GM12874 (cell line): Measurements from ENCODE around the gene CHTOP.

Experiments
- TF ChIP-seq, protein P1 (sequence below): IDR thresholded peaks from 2 replicates; pipeline ENCODE4 v1.5.1; 2011; ENCODE audit warnings: low read depth, mild to moderate bottlenecking, control low read depth, low read length, moderate library complexity; ENCODE audit not compliant: insufficient read depth

CHTOP gene

GRCh38 chr1:153659175-153659534 is 25.3 kb downstream of the CHTOP start:
- TF ChIP-seq, protein P1, sequence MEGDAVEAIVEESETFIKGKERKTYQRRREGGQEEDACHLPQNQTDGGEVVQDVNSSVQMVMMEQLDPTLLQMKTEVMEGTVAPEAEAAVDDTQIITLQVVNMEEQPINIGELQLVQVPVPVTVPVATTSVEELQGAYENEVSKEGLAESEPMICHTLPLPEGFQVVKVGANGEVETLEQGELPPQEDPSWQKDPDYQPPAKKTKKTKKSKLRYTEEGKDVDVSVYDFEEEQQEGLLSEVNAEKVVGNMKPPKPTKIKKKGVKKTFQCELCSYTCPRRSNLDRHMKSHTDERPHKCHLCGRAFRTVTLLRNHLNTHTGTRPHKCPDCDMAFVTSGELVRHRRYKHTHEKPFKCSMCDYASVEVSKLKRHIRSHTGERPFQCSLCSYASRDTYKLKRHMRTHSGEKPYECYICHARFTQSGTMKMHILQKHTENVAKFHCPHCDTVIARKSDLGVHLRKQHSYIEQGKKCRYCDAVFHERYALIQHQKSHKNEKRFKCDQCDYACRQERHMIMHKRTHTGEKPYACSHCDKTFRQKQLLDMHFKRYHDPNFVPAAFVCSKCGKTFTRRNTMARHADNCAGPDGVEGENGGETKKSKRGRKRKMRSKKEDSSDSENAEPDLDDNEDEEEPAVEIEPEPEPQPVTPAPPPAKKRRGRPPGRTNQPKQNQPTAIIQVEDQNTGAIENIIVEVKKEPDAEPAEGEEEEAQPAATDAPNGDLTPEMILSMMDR = no peak

GRCh38 chr1:153659656-153660055 is 25.8 kb downstream of the CHTOP start:
- TF ChIP-seq, protein P1 = no peak

- TF ChIP-seq, protein P1 = no peak
Observed at GRCh38 chr1:153661111-153661708, 27.3 kb downstream of the CHTOP start.

DNA sequence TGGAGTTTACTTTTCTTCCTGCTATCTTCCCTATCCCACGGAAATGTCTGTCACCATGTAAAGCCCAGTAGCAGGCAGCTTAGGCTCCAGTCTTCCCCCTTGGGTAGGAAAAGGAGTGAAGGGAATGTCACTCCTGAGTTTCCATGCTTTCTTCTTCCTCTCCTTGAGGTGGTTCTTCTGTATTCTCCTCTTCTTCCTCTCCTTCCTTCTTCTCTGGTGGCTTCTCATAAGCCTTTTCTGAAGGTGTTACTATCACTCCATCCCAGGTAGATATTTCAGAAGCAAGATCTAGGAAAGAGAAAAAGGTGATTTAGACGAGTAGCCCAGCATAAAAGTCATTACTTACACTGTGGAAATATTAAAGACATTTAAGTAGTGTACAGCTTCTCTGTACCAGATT is 28.4 kb downstream of the CHTOP start:
- TF ChIP-seq, protein P1 = no peak

GRCh38 chr1:153663211-153663610 is 29.3 kb downstream of the CHTOP start:
- TF ChIP-seq, protein P1 = no peak

GRCh38 chr1:153667439-153667838 is 33.6 kb downstream of the CHTOP start:
- TF ChIP-seq, protein P1 = no peak

- TF ChIP-seq, protein P1 = no peak
Observed at GRCh38 chr1:153669606-153670005, 35.7 kb downstream of the CHTOP start.

GRCh38 chr1:153670257-153670858 is 36.5 kb downstream of the CHTOP start:
- TF ChIP-seq, protein P1 = no peak
